ENCODE data around the gene PCID2.

Gene PCID2

DNA sequence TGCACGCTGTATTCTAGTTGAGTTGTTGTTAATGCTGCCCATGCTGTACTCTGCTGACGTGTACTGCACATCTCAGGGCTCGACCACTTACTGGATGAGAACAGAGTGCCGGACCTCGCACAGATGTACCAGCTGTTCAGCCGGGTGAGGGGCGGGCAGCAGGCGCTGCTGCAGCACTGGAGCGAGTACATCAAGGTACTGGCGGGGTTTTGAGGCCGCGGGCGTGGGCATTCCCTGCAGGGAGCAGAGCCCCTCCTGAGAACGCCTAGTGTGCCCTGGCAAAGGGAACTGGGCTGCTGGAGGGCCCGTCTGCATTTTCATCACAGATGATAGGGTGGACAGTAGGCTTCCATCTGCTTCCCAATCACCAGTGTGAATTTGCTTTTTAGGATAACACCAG is 30.9 kb upstream of the PCID2 start:
- DNase-seq (ENCODE audit: low read depth) = no peak
- TF ChIP-seq, protein P1, sequence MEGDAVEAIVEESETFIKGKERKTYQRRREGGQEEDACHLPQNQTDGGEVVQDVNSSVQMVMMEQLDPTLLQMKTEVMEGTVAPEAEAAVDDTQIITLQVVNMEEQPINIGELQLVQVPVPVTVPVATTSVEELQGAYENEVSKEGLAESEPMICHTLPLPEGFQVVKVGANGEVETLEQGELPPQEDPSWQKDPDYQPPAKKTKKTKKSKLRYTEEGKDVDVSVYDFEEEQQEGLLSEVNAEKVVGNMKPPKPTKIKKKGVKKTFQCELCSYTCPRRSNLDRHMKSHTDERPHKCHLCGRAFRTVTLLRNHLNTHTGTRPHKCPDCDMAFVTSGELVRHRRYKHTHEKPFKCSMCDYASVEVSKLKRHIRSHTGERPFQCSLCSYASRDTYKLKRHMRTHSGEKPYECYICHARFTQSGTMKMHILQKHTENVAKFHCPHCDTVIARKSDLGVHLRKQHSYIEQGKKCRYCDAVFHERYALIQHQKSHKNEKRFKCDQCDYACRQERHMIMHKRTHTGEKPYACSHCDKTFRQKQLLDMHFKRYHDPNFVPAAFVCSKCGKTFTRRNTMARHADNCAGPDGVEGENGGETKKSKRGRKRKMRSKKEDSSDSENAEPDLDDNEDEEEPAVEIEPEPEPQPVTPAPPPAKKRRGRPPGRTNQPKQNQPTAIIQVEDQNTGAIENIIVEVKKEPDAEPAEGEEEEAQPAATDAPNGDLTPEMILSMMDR (conservative IDR thresholded peaks at IDR 0.05; ENCODE audit: low read depth, low read length) = no peak
- no peak overlapping the region for H3K4me3 ChIP-seq (ENCODE audit: low read depth, low read length)

DNA sequence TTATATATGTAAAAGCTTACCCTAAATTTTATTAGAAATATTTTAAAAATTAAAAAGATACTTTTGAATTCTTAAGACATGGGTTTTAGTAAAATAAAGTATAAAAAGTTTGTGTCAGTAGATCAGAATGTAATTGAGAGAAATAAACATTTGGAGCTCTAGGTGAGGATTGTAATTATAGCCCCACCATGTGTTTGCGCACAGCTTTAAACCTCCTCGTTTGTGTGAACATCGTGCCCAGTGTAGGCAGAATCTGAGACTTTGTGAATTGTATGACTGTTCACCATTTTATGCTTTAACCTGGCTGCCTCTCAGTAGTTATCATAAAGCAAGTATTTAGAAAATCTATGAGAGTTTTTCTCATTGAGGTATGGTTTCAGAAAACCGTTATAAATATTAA is 30.1 kb upstream of the PCID2 start:
- TF ChIP-seq, protein P1 (conservative IDR thresholded peaks at IDR 0.05; ENCODE audit: low read depth, low read length) = no peak
- H3K4me3 ChIP-seq (ENCODE audit: low read depth, low read length) = no peak overlapping the region
- no peak for DNase-seq (ENCODE audit: low read depth)

DNA sequence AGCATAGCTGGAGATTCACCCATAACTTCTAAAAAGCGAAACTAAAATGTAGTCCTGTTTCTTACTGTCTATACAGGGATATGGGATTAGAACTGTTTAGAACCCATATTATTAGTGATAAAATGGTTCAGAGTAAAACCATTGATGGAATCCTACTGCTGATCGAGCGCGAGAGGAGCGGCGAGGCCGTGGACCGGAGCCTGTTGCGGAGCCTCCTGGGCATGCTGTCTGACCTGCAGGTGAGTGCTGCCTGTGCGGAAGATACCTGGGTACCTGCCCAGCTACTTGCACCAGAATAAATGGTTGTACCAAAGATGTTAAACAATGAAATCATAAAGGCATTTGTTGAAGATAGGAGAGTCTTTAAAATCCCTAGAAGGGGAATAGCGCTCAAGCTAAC is 24.6 kb upstream of the PCID2 start:
- DNase-seq (ENCODE audit: low read depth) = no peak
- no peak overlapping the region for H3K4me3 ChIP-seq (ENCODE audit: low read depth, low read length)
- TF ChIP-seq, protein P1 (conservative IDR thresholded peaks at IDR 0.05; ENCODE audit: low read depth, low read length) = no peak

DNA sequence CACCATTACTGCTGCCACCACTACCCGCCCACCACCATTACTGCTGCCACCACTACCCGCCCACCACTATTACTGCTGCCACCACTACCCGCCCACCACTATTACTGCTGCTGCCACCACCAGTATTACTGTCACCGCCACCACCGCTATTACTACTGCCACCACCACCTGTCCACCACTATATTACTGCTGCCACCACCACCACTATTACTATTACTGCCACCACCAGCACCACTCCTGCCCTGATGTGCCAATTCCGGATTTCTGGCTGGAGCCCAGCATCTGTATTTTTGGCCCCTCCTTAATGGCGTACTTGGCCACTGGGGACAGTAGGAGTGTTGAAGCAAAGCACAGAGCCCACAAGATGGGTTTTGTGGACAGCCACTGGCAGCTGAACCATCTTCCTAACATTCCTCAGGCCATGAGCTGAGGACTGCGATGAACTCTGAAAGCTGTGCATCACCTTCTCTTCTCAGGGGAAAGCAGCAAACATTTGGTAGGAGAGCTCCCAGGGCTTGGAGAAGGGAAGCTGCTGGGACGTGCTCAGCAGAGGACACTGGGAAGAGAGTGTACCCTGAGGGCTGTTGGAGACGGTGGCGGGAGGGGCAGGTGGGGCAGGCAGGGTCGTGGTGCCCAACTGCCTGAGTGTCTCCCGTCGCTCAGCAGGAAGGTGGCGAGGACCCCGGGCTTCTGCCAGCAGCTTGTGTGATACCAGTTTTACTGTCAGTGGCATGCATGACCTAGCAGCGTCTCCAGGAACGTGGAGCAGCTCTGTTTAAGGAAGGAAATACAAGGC is 23.9 kb upstream of the PCID2 start:
- TF ChIP-seq, protein P1 (conservative IDR thresholded peaks at IDR 0.05; ENCODE audit: low read depth, low read length) = no peak
- no peak overlapping the region for H3K4me3 ChIP-seq (ENCODE audit: low read depth, low read length)
- no peak for DNase-seq (ENCODE audit: low read depth)

DNA sequence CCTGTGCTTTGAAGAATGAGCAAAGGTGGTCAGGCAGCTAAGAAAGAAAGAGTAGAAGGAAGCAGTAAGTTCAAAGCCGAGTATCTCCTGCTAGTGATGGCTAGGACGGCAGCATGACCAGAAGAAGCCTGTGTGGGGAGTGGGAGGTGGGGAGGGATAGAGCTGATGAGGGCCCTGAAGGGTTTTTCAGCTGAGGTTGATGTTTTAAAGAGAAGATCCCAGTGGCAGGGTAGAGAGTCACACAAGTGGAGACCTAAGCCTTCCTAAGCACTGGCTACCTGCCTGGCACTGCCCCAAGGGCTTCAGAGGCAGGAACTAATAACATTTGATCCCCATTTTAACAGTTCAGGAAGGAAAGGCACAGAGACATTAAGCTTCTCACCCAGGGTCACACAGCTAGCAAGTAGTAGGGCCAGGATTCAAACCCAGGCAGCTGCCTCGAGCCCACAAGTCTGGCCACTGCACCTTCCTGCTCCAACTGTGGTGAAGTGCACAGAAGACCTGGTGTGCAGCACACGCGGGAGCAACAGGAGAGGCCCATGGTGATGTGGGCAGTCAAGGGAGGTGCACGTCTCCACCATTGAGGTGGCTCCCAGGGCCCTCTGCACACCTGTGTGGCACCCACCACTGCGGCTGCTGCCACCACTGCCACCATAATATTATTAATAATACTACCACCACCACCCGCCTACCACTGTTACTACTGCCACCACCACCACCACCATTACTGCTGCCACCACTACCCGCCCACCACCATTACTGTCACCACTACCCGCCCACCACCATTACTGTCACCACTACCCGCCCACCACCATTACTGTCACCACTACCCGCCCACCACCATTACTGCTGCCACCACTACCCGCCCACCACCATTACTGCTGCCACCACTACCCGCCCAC is 23.1 kb upstream of the PCID2 start:
- H3K4me3 ChIP-seq (ENCODE audit: low read depth, low read length) = no peak overlapping the region
- no peak for DNase-seq (ENCODE audit: low read depth)
- TF ChIP-seq, protein P1 (conservative IDR thresholded peaks at IDR 0.05; ENCODE audit: low read depth, low read length) = no peak

DNA sequence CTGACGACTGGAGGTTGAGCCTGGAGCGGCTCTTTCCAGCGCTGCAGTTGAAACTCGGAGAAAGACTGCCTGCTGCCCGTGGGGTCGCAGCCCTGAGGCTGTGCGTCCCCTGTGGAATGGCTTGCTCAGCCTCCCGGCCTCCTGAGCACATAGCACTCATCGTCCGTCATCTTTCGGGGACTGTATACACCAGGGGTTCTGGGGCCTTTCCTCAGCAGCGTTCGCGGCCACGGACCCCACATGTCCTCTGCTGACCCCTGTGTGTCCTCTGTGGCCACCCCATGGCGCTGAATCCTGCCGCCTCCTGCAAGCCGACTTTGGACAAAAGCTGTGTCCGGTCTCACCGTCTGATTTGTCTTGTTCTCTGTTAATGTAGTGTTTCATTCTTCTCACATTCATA is 21.3 kb upstream of the PCID2 start:
- no peak for DNase-seq (ENCODE audit: low read depth)

More for the DNA sequence above, 21.3 kb upstream of the PCID2 start:
- TF ChIP-seq, protein P1 (conservative IDR thresholded peaks at IDR 0.05; ENCODE audit: low read depth, low read length) = no peak
- no peak overlapping the region for H3K4me3 ChIP-seq (ENCODE audit: low read depth, low read length)
